Measurements from ENCODE around the gene DHCR7. TPM values are rescaled to one million over a fixed set of nuclear protein-coding genes. Genes with fewer than 3 reads are reported as not detected.
A peak's percentile ranks its signal among the peaks of the same experiment; 100 is the strongest.

Gene DHCR7
- total RNA-seq, 3 donors from 2014 or later, result 26.5 to 68.6 (median 62.3) TPM

DNA sequence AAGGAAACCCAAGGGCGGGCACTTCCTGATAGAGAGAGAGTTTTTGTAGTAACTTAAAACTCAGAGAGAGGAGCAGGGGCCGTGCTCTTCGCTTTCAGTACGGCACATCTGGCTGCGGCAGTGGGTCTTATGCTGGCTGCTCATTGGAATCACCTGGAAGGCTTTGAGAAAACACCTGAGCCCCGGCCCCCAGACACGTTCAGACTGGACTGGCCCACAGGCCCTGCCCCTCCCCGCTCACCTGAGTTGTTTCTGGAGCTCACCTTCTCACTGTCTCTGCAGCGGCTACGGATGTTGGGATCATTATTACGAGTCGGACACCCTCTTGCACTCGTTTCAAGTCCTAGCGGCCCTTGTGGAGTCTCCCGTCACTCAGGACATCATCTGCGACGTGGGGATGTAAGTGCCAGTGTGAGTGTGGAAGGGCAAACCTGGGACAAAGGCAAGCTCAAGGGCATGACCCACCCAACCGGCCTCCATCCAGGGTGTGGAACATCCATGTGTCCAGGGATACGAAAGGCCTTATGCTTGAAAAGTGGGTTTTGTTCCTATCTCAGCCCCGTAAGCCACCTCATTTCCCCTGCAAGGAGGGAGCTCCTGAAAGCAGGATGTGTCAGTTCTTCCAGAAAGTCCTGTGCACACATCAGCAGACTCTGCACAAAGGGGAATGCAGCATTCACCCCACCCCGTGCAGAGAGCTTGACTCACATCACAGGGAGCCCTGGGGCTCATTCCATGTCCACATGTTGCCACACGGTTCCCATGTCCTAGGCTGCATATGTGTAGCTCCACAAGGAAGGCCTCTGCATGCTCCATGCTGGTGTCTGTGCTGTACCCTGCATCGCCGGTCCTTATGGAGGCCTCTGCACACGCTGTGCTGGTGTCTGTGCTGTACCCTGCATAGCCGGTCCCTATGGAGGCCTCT lies 10.2 kb upstream of the DHCR7 start:
- Histone ChIP-seq H3K4me1 (ENCODE audit: low read depth) (peaks cover 12% of the 10 kb centered on the region), H3K4me3 (no peak overlapping the region), H3K36me3 (ENCODE audit: low read depth) (peaks cover 19% of the 10 kb centered on the region), H3K9me3 (no peaks in the 10 kb centered on the region)
- peak in 1 of 3 donors; percentile 18 for DNase-seq
- no peak for TF ChIP-seq CTCF (IDR thresholded peaks at IDR 0.05)
- intact Hi-C loops (cut with DNase I, micrococcal nuclease), result no loop called here
- ATAC-seq, result no peak

DNA sequence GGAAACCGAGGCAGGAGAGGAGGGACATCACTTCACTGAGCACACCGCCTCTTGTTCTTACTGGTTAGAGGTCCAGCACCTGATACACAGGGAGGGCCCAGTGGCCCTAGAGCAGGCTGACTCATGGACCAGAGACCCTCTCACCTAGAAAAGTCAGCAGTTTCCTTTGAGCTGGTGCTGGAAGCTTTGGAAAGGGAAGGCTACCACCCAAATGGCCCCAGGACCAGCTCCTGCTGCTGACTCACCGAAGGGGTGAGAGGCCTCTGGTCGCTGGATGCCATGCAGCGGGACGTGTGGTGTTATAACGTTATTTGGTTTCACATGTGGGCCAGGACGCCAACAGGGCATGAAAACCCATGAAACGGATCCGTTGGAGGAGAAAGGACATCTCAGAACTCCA lies 8.6 kb upstream of the DHCR7 start:
- Histone ChIP-seq H3K4me3 (no peak overlapping the region), H3K4me1 (ENCODE audit: low read depth) (peaks cover 16% of the 10 kb centered on the region), H3K9me3 (no peaks in the 10 kb centered on the region), H3K36me3 (ENCODE audit: low read depth) (peaks cover 19% of the 10 kb centered on the region)
- TF ChIP-seq CTCF (IDR thresholded peaks at IDR 0.05), result no peak
- ATAC-seq (no peak), DNase-seq (peak in 1 of 3 donors; percentile 17)
- intact Hi-C loops (cut with DNase I, micrococcal nuclease), result no loop called here

- H3K4me3 ChIP-seq, result no peak overlapping the region
- intact Hi-C loops (cut with DNase I, micrococcal nuclease), result no loop called here
- H3K36me3 ChIP-seq (ENCODE audit: low read depth), result peaks cover 19% of the 10 kb centered on the region
- TF ChIP-seq CTCF (IDR thresholded peaks at IDR 0.05), result no peak
- H3K4me1 ChIP-seq (ENCODE audit: low read depth), result peaks cover 21% of the 10 kb centered on the region
- no peak for ATAC-seq
- H3K9me3 ChIP-seq, result no peaks in the 10 kb centered on the region
- peak in 1 of 3 donors; percentile 9 for DNase-seq
Observed at GRCh38 chr11:71456294-71456693, 8.1 kb upstream of the DHCR7 start.

- H3K4me3 ChIP-seq, result no peak overlapping the region
- H3K9me3 ChIP-seq, result no peaks in the 10 kb centered on the region
- ATAC-seq (peak; percentile 61), DNase-seq (peak in 2 of 3 donors; percentile 44 to 77)
- peaks cover 21% of the 10 kb centered on the region for H3K4me1 ChIP-seq (ENCODE audit: low read depth)
- peak; percentile 8 for TF ChIP-seq CTCF (IDR thresholded peaks at IDR 0.05)
- intact Hi-C loops (cut with DNase I, micrococcal nuclease), result no loop called here
- peaks cover 17% of the 10 kb centered on the region for H3K36me3 ChIP-seq (ENCODE audit: low read depth)
Observed at GRCh38 chr11:71454470-71455113, 6.4 kb upstream of the DHCR7 start.

DNA sequence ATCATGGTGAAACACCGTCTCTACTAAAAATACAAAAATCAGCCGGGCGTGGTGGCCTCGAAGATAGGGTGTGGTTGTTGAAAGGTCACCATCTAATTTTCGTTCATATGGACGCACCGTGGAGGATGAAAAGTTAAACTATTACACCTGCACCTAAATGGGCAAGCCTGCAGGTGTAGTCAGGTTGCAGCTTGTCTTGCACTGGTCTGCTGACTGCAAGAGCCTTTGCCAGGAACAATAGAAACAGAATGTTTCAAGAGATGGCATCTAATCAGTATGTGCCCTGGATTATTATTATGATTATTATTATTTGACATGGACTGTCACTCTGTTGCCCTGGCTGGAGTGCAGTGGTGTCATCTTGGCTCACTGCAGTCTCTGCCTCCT lies 5.7 kb upstream of the DHCR7 start:
- DNase-seq, result no peak
- intact Hi-C loops (cut with DNase I, micrococcal nuclease), result no loop called here

More for the DNA sequence above, 5.7 kb upstream of the DHCR7 start:
- Histone ChIP-seq H3K36me3 (ENCODE audit: low read depth) (peaks cover 11% of the 10 kb centered on the region), H3K4me1 (ENCODE audit: low read depth) (peaks cover 21% of the 10 kb centered on the region), H3K4me3 (peak overlapping the region; percentile 37), H3K9me3 (no peaks in the 10 kb centered on the region)
- ATAC-seq, result peak; percentile 0
- no peak for TF ChIP-seq CTCF (IDR thresholded peaks at IDR 0.05)

Measured in mucosa of descending colon (tissue), 3 donors.